Measurements from ENCODE around the gene B2M. TPM values are rescaled to one million over a fixed set of nuclear protein-coding genes. Genes with fewer than 3 reads are reported as not detected.
"Not testable (repeated sequence)": the region's sequence is repeated elsewhere in the genome, so short reads cannot be mapped to it uniquely, and the experiment has no call there.

The B2M gene
- polyA plus RNA-seq, 10 donors: 518 to 943 (median 622) TPM

- no peak for DNase-seq
These were observed 8.1 kb downstream of the B2M start for GRCh38 chr15:44719293-44719999.

GRCh38 chr15:44720000-44720435 lies 8.7 kb downstream of the B2M start:
- not testable (repeated sequence) for DNase-seq

DNA sequence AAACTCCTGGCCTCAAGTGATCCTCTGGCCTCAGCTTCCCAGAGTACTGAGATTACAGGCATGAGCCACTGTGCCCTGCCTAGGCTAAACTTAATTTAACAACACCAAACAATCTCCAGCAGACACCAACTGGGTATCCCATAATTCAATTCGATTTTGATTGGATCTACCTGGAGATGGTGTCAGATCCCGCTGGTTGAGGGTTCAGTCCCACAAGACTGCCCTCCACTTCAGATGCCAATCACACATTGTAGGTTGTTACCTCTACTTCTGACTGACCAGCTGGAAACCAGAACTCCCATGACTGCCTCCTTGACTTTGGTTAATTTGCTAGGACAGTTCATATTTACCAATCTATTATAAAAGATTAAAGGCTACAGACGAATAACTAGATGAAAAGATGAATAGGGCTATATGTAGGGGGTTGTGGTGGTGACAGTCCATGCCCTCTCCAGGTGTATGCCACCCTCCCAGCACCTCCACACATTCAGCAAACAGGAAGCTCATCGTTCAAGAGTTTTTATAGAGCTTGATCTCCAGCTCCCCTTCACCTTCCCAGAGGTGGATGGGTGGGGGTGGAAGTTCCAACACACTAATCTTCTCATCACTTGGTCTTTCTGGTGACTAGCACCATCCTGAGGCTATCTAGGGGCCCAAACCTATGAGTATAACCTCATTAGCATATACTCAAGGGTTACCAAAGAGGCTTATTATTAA lies 9.3 kb downstream of the B2M start:
- no peak for DNase-seq

DNA sequence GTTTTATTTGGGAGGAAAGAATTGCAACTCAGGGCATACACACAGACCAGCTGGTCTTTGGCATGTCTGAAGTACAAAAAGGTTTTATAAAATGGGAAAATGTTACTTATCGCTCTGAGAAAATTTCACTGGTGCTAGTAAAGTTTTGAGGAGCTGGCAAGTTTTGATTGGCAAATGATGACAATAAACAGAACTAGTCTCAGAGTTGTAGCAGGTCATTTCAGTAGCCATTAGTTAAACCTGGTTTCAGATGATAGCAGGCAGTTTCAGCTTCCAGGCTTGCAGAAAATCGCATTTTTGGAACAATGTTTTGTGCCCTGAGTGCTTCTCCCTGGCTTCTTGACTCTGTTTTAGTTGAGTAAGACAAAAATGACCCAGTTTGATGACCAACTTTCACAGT lies 10.7 kb downstream of the B2M start:
- DNase-seq: no peak

- no peak for DNase-seq
These were observed 14.8 kb downstream of the B2M start for GRCh38 chr15:44726136-44726535.

- peak; percentile 41 to 79 (median 61) for DNase-seq
These were observed 15.5 kb downstream of the B2M start for GRCh38 chr15:44726568-44727484.

DNA sequence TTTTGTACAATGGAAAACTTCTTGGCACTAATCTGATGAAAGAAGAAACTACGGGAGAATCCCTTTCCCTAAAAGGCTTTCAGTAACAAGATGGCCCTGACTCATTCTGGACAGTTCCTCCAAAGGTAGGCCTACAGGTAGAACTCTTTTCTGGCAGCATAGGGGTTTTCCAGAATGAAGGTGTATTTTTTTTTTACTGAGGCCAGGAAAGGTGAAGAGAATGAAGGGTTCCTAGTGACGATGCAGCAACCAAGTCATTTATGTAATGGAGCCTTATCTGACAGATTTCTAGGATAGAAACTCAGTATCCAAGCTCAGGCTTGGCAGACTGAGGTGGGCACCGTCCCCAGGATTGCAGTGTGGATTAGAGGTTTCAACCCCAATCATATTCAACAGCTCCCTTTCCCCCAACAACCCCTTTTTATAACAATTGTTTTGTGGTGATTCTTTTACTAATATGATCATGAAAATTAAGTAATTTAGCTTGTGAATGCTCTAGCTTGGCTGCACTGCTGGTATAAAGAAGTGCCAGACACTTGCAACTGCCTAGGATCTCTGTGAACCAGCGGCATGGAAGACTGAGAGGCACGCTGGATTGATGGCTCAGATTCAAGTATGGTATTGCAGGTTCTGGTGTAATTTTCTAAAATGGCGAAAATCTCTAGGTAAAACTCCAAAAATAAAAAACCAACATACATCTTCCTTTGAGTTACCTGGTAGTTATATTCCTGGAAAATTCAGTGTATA lies 16.3 kb downstream of the B2M start:
- no peak for DNase-seq

DNA sequence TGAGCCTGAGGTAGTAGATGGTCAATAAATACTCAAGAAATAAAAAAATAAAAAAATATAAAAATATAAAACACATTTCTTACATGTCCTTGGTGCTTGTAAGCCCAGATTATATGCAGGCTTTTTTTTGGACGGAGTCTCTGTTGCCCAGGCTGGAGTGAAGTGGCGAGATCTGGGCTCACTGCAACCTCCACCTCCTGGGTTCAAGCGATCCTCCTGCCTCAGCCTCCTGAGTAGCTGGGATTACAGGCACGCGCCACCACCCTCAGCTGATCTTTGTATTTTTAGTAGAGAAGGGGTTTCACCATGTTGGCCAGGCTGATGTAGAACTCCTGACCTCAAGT lies 16.9 kb downstream of the B2M start:
- not testable (repeated sequence) for DNase-seq

- DNase-seq: peak; percentile 98
These were observed 17.5 kb downstream of the B2M start for GRCh38 chr15:44728576-44729407.

- DNase-seq: no peak
These were observed 18.3 kb downstream of the B2M start for GRCh38 chr15:44729408-44730127.

DNA sequence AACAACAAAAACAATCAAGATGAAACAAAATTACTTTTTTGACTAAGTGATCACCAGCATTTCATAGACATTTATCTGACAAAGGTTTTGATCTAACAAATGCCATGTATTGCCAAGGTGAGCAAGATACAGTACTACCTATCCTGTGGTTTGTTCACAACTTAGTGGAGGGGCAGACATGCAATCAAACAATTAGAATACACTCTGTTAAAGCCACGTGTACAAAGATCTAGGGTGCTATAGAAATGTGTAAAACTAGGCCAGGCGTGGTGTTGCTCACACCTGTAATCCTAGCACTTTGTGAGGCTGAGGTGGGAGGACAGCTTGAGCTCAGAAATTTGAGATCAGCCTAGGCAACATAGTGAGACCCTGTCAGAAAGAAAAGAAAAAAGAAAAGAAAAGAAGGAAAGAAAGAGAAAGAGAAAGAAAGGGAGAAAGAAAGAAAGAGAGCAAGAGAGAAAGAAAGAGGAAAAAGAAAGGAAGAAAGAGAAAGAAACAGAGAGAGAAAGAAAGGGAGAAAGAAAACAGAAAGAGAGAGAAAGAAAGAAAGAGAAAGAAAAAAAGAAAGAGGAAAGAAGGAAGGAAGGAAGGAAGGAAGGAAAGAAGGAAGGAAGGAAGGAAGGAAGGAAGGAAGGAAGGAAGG lies 23.6 kb downstream of the B2M start:
- DNase-seq: no peak

GRCh38 chr15:44735482-44736180 lies 24.3 kb downstream of the B2M start:
- no peak for DNase-seq

DNA sequence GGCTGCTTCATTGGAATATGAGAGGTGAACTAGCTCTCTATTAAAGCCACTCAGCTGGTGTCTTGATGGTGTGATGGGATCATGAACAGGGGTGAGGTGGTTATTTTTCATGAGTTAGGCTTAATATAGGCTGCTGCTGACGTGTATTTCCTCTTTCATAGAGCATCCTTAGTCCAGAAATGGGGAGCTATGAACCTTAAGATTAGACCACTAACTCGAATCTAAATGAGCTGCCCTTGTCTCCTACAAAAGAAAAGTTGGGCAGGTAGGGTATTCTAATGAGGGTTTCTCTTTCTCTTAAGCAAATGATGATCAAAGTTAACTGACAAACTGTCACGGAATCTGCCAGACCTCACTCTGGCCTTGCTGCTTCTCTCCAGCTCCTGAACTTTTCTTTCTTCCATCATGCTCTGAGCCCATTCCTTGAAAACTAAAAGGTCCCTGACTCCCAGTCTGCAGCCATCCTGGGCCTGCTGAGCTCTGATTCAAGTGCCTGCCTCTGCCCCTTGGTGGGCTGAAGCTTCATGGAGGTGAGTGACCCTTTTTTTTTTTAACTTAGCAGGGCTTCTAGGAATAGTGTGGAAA lies 25.0 kb downstream of the B2M start, which contains the start of gene TRIM69:
Gene TRIM69 (plus strand): TSS at position 348 of the 585 bp plus-strand sequence. CDS start 177 bp downstream, at position 525.
- DNase-seq: no peak

DNA sequence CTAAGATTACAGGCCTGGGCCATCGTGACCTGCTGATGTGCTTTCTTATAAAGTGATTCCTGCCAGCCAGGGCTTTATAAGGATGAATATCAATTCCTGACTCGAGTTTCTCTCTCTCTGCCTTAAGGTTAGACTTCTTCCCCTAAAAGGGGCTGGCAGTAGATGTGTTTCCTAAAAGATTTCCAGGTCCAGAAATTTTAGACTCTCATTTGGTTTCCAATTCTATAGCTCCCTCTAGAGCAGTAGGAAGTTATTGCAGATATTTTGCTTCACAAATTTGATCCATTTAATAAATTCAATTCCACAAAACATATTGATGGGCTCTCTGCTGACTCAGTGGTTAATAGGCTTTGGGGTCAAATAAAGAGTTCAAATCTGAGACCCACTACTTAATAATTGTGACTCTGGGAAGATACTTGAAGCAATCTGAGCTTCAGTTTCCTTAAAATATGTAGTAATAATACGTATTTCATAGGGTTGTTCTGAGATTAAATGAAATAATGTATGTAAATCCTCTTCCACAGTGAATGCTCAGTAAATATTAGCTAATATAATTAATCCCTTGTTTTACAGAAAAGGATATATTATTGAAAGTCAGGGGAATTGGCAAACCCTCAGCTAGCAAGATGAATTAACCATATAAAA lies 27.1 kb downstream of the B2M start:
- DNase-seq: peak in 1 of 3 donors; percentile 69

DNA sequence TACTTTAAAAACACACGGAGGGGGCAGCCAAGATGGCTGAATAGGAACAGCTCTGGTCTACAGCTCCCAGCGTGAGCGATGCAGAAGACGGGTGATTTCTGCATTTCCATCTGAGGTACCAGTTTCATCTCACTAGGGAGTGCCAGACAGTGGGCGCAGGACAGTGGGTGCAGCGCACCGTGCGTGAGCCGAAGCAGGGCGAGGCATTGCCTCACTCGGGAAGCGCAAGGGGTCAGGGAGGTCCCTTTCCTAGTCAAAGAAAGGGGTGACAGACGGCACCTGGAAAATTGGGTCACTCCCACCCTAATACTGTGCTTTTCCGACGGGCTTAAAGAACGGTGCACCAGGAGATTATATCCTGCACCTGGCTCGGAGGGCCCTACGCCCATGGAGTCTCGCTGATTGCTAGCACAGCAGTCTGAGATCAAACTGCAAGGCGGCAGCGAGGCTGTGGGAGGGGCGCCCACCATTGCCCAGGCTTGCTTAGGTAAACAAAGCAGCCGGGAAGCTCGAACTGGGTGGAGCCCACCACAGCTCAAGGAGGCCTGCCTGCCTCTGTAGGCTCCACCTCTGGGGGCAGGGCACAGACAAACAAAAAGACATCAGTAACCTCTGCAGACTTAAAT lies 28.0 kb downstream of the B2M start:
- DNase-seq: not testable (repeated sequence)

- not testable (repeated sequence) for DNase-seq
These were observed 32.1 kb downstream of the B2M start for GRCh38 chr15:44743454-44743853.

- DNase-seq: no peak
These were observed 42.0 kb downstream of the B2M start for GRCh38 chr15:44753345-44753744.

Measured in muscle of back (tissue), 11 donors.